Mesothelial cell of epicardium (in vitro differentiated cells): ENCODE results near the gene SYT8. TPM values are rescaled to one million over a fixed set of nuclear protein-coding genes. Genes with fewer than 3 reads are reported as not detected.

Experiments used
- DNase-seq, 2 experiments: peaks; one replicate each; pipeline ENCODE4 v3.0.0; 2021; ENCODE audit warnings: low spot score in 2 of 2; ENCODE audit not compliant: unreplicated experiment in 2 of 2
- H3K27ac Mint-ChIP-seq: 2 replicates; pipeline ENCODE4 v1.8.0; 2021; ENCODE audit warnings: mixed read lengths
- H3K27me3 Mint-ChIP-seq: 2 replicates; pipeline ENCODE4 v1.8.0; 2021; ENCODE audit warnings: low read depth, mixed read lengths
- H3K36me3 Mint-ChIP-seq: 2 replicates; pipeline ENCODE4 v1.8.0; 2021; ENCODE audit warnings: mixed read lengths
- H3K4me1 Mint-ChIP-seq: 2 replicates; pipeline ENCODE4 v1.8.0; 2021; ENCODE audit warnings: mixed read lengths
- H3K4me3 Mint-ChIP-seq: 2 replicates; pipeline ENCODE4 v1.8.0; 2021; ENCODE audit warnings: mild to moderate bottlenecking, moderate library complexity, mixed read lengths
- H3K9me3 Mint-ChIP-seq: 2 replicates; pipeline ENCODE4 v1.8.0; 2021; ENCODE audit warnings: mixed read lengths
- CTCF ChIP-seq: fragments of 200-600 bp; sonication (generic); IDR thresholded peaks from one replicate; pipeline ENCODE4 v1.5.0; 2021; ENCODE audit warnings: antibody characterized with exemption; ENCODE audit not compliant: unreplicated experiment
- total RNA-seq: library from RNA; stranded (reverse); gene quantifications from 3 replicates; pipeline ENCODE4 v1.2.1, GENCODE V29; 2021

SYT8 gene
- total RNA-seq, 1 donor from 2014 or later = 2.1 TPM

GRCh38 chr11:1840780-1841480 lies 6.1 kb downstream of the SYT8 start:
- Mint-ChIP-seq H3K36me3 (no peaks in the 10 kb centered on the region), H3K4me3 (no peak overlapping the region)

GRCh38 chr11:1841511-1842148 lies 6.8 kb downstream of the SYT8 start:
- no peak for DNase-seq
- no peaks in the 10 kb centered on the region for H3K36me3 Mint-ChIP-seq
- H3K4me3 Mint-ChIP-seq = no peak overlapping the region

More at GRCh38 chr11:1840780-1841480, 6.1 kb downstream of the SYT8 start:
- Mint-ChIP-seq H3K27me3 (no peaks in the 10 kb centered on the region), H3K9me3 (no peaks in the 10 kb centered on the region), H3K27ac (no peak overlapping the region), H3K4me1 (peaks cover 20% of the 10 kb centered on the region)
- TF ChIP-seq CTCF = no peak
- DNase-seq = no peak

GRCh38 chr11:1842149-1843097 lies 7.6 kb downstream of the SYT8 start:
- no peak for DNase-seq
- Mint-ChIP-seq H3K4me3 (no peak overlapping the region), H3K27ac (no peak overlapping the region), H3K9me3 (no peaks in the 10 kb centered on the region), H3K4me1 (peaks cover 20% of the 10 kb centered on the region), H3K36me3 (no peaks in the 10 kb centered on the region), H3K27me3 (peaks cover 1% of the 10 kb centered on the region)
- TF ChIP-seq CTCF = no peak

More at GRCh38 chr11:1841511-1842148, 6.8 kb downstream of the SYT8 start:
- Mint-ChIP-seq H3K27me3 (no peaks in the 10 kb centered on the region), H3K4me1 (peaks cover 20% of the 10 kb centered on the region), H3K9me3 (no peaks in the 10 kb centered on the region), H3K27ac (no peak overlapping the region)
- TF ChIP-seq CTCF = no peak

GRCh38 chr11:1843098-1843473 lies 8.3 kb downstream of the SYT8 start:
- Mint-ChIP-seq H3K27ac (peak overlapping the region; percentile 22), H3K36me3 (no peaks in the 10 kb centered on the region), H3K4me3 (no peak overlapping the region)

More at GRCh38 chr11:1843098-1843473, 8.3 kb downstream of the SYT8 start:
- H3K27me3 Mint-ChIP-seq = peaks cover 1% of the 10 kb centered on the region
- peaks cover 20% of the 10 kb centered on the region for H3K4me1 Mint-ChIP-seq
- no peak for TF ChIP-seq CTCF
- no peak for DNase-seq
- no peaks in the 10 kb centered on the region for H3K9me3 Mint-ChIP-seq
